CD8-positive, alpha-beta memory T cell (primary cell): ENCODE measurements around the gene MYO6. TPM values are rescaled to one million over a fixed set of nuclear protein-coding genes. Genes with fewer than 3 reads are reported as not detected.

Source experiments
- CTCF ChIA-PET: fragments of 350-600 bp; sonication (Branson Sonifier 250); formaldehyde crosslinking; loops from one replicate; lab custom pipeline; 2021; ENCODE audit warnings: antibody characterized with exemption; lab: Charles Lee
- POLR2A ChIA-PET: fragments of 350-600 bp; sonication (Branson Sonifier 250); formaldehyde crosslinking; loops from one replicate; lab custom pipeline; 2021; ENCODE audit warnings: antibody characterized with exemption; lab: Charles Lee
- DNase-seq, 5 donors: peaks; one replicate each; pipeline versions ENCODE4 v3.0.0 to v3.0.0-alpha.2; 2020 to 2022; ENCODE audit warnings: mixed read lengths in 1 of 5
- H3K27ac ChIP-seq: one replicate; pipeline ENCODE4 v1.7.0; 2013; ENCODE audit warnings: low read depth, mild to moderate bottlenecking, low read length, moderate library complexity
- H3K27me3 ChIP-seq: 2 replicates; pipeline ENCODE4 v1.7.0; 2013; ENCODE audit warnings: low read length, mild to moderate bottlenecking; ENCODE audit not compliant: insufficient read depth, poor library complexity, severe bottlenecking
- H3K36me3 ChIP-seq: 2 replicates; pipeline ENCODE4 v1.7.0; 2013; ENCODE audit warnings: mild to moderate bottlenecking, low read length, moderate library complexity; ENCODE audit not compliant: insufficient read depth
- H3K4me1 ChIP-seq: 2 replicates; pipeline ENCODE4 v1.7.0; 2013; ENCODE audit warnings: mild to moderate bottlenecking, low read length, moderate library complexity; ENCODE audit not compliant: insufficient read depth
- H3K4me3 ChIP-seq: 2 replicates; pipeline ENCODE4 v1.7.0; 2013; ENCODE audit warnings: mild to moderate bottlenecking, low read length
- H3K9me3 ChIP-seq: 2 replicates; pipeline ENCODE4 v1.7.0; 2013; ENCODE audit warnings: mild to moderate bottlenecking, low read length
- H3K27ac Mint-ChIP-seq, 8 donors: one replicate each; pipeline ENCODE4 v1.8.0; 2020 to 2021; ENCODE audit warnings: mixed read lengths in 8 of 8, mild to moderate bottlenecking in 6 of 8, inconsistent platforms in 3 of 8, moderate library complexity in 3 of 8
- H3K27me3 Mint-ChIP-seq, 2 donors: one replicate each; pipeline ENCODE4 v1.8.0; 2020 to 2021; ENCODE audit warnings: mixed read lengths in 2 of 2, mild to moderate bottlenecking in 1 of 2, moderate library complexity in 1 of 2
- H3K36me3 Mint-ChIP-seq, 3 donors: one replicate each; pipeline ENCODE4 v1.8.0; 2020 to 2021; ENCODE audit warnings: mixed read lengths in 3 of 3, inconsistent platforms in 1 of 3, mild to moderate bottlenecking in 1 of 3
- H3K4me1 Mint-ChIP-seq, 3 donors: one replicate each; pipeline ENCODE4 v1.8.0; 2020 to 2021; ENCODE audit warnings: mixed read lengths in 3 of 3, inconsistent platforms in 1 of 3, mild to moderate bottlenecking in 1 of 3
- H3K4me3 Mint-ChIP-seq, 7 donors: one replicate each; pipeline ENCODE4 v1.8.0; 2020 to 2021; ENCODE audit warnings: mixed read lengths in 7 of 7, mild to moderate bottlenecking in 6 of 7, moderate library complexity in 4 of 7, inconsistent platforms in 2 of 7
- H3K9me3 Mint-ChIP-seq, 5 donors: one replicate each; pipeline ENCODE4 v1.8.0; 2020 to 2022; ENCODE audit warnings: mixed read lengths in 5 of 5, mild to moderate bottlenecking in 3 of 5, moderate library complexity in 2 of 5, inconsistent platforms in 1 of 5
- polyA plus RNA-seq: library from polyadenylated mRNA; unstranded; fragments of 300-500 nt; fragmentation: Illumina TruSeq; gene quantifications from one replicate; pipeline ENCODE4 v1.2.3, GENCODE V29; 2021
- total RNA-seq, 2 experiments: library from RNA; stranded (reverse); gene quantifications; one replicate each; pipeline ENCODE4 v1.2.3, GENCODE V29; 2021

The MYO6 gene
- total and polyA plus RNA-seq, 3 experiments from 2014 or later: 5.4 to 6.5 (median 5.8) TPM

GRCh38 chr6:75834447-75834846 lies 85.4 kb downstream of the MYO6 start:
- ChIA-PET POLR2A (no interaction called here), CTCF (no interaction called here)
- no peaks in the 10 kb centered on the region for H3K27me3 Mint-ChIP-seq

GRCh38 chr6:75842191-75842590 lies 93.2 kb downstream of the MYO6 start:
- H3K27me3 Mint-ChIP-seq: no peaks in the 10 kb centered on the region
- H3K4me1 Mint-ChIP-seq: no peaks in the 10 kb centered on the region
- H3K9me3 Mint-ChIP-seq: no peaks in the 10 kb centered on the region
- no peak overlapping the region for H3K27ac Mint-ChIP-seq
- Histone ChIP-seq H3K27me3 (no peaks in the 10 kb centered on the region), H3K4me1 (no peaks in the 10 kb centered on the region), H3K9me3 (no peaks in the 10 kb centered on the region), H3K4me3 (no peak overlapping the region), H3K27ac (no peak overlapping the region), H3K36me3 (no peaks in the 10 kb centered on the region)
- H3K36me3 Mint-ChIP-seq: peaks cover 4 to 18% (median 6%) of the 10 kb centered on the region in 3 donors
- CTCF ChIA-PET: no interaction called here
- POLR2A ChIA-PET: no interaction called here
- no peak for DNase-seq
- H3K4me3 Mint-ChIP-seq: no peak overlapping the region

More at GRCh38 chr6:75834447-75834846, 85.4 kb downstream of the MYO6 start:
- Histone ChIP-seq H3K36me3 (no peaks in the 10 kb centered on the region), H3K4me3 (no peak overlapping the region), H3K4me1 (no peaks in the 10 kb centered on the region), H3K9me3 (no peaks in the 10 kb centered on the region), H3K27me3 (no peaks in the 10 kb centered on the region), H3K27ac (no peak overlapping the region)
- Mint-ChIP-seq H3K9me3 (no peaks in the 10 kb centered on the region), H3K27ac (no peak overlapping the region), H3K4me1 (no peaks in the 10 kb centered on the region), H3K36me3 (peaks cover 11 to 26% (median 12%) of the 10 kb centered on the region in 3 donors), H3K4me3 (no peak overlapping the region)
- no peak for DNase-seq

GRCh38 chr6:75842732-75843131 lies 93.7 kb downstream of the MYO6 start:
- Histone ChIP-seq H3K36me3 (no peaks in the 10 kb centered on the region), H3K4me3 (no peak overlapping the region), H3K27me3 (no peaks in the 10 kb centered on the region), H3K27ac (no peak overlapping the region), H3K4me1 (no peaks in the 10 kb centered on the region), H3K9me3 (no peaks in the 10 kb centered on the region)
- CTCF ChIA-PET: no interaction called here
- Mint-ChIP-seq H3K27ac (peak overlapping the region in 1 of 8 donors; percentile 17), H3K4me3 (no peak overlapping the region), H3K4me1 (no peaks in the 10 kb centered on the region), H3K27me3 (no peaks in the 10 kb centered on the region), H3K9me3 (no peaks in the 10 kb centered on the region), H3K36me3 (peaks cover 4 to 15% (median 6%) of the 10 kb centered on the region in 3 donors)
- POLR2A ChIA-PET: no interaction called here
- DNase-seq: no peak

GRCh38 chr6:75843396-75843795 lies 94.4 kb downstream of the MYO6 start:
- Mint-ChIP-seq H3K9me3 (no peaks in the 10 kb centered on the region), H3K36me3 (peaks cover 3 to 14% (median 6%) of the 10 kb centered on the region in 3 donors), H3K4me1 (no peaks in the 10 kb centered on the region), H3K27ac (no peak overlapping the region), H3K4me3 (no peak overlapping the region), H3K27me3 (no peaks in the 10 kb centered on the region)
- no peak overlapping the region for H3K4me3 ChIP-seq
- no peak overlapping the region for H3K27ac ChIP-seq
- H3K27me3 ChIP-seq: no peaks in the 10 kb centered on the region
- ChIA-PET POLR2A (no interaction called here), CTCF (no interaction called here)
- no peak for DNase-seq
- H3K4me1 ChIP-seq: no peaks in the 10 kb centered on the region
- no peaks in the 10 kb centered on the region for H3K36me3 ChIP-seq
- no peaks in the 10 kb centered on the region for H3K9me3 ChIP-seq

- Mint-ChIP-seq H3K4me3 (no peak overlapping the region), H3K36me3 (no peaks in the 10 kb centered on the region), H3K27me3 (no peaks in the 10 kb centered on the region), H3K4me1 (no peaks in the 10 kb centered on the region), H3K9me3 (no peaks in the 10 kb centered on the region), H3K27ac (no peak overlapping the region)
- Histone ChIP-seq H3K27ac (no peak overlapping the region), H3K4me1 (no peaks in the 10 kb centered on the region), H3K9me3 (no peaks in the 10 kb centered on the region), H3K4me3 (no peak overlapping the region), H3K36me3 (no peaks in the 10 kb centered on the region), H3K27me3 (no peaks in the 10 kb centered on the region)
- POLR2A ChIA-PET: no interaction called here
- CTCF ChIA-PET: no interaction called here
- no peak for DNase-seq
Measured at GRCh38 chr6:75848274-75848673, 99.2 kb downstream of the MYO6 start.

DNA sequence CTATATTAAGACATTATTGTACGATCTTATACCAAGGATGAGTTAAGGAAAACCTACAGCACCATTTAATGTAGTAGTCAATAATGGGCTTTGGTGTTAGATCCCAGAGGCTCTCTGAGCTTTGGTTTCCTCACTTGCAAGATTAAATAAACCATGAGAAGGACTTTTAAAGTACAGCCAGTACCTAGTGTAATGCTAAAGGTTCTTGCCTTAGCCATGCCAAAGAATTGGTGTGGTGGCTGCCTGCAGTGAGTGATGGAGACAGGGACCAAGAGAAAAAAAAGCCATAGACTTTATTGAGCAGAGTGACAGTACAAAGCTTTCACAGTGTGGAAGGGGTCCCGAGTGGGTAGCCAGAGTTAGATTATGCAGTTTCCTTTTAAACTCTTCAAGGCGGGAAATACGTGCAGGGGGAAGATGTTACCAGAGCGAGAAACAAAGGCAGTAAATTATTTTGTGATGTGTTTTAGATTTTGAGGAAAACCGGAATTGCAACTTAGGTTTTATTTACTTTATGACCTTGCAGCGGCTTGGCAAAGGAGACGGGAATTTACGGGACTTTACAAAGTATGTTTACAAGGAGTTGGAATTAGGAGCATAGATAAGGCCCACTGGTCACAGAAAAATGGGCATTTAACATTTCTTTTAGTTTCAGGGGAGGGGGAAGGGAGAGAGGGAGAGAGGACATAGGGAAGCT lies 100.4 kb downstream of the MYO6 start:
- ChIA-PET POLR2A (no interaction called here), CTCF (no interaction called here)
- Mint-ChIP-seq H3K4me1 (no peaks in the 10 kb centered on the region), H3K27ac (no peak overlapping the region), H3K27me3 (no peaks in the 10 kb centered on the region), H3K4me3 (peak overlapping the region in 1 of 7 donors; percentile 37), H3K36me3 (no peaks in the 10 kb centered on the region), H3K9me3 (no peaks in the 10 kb centered on the region)
- Histone ChIP-seq H3K4me3 (no peak overlapping the region), H3K9me3 (no peaks in the 10 kb centered on the region), H3K27me3 (no peaks in the 10 kb centered on the region), H3K36me3 (no peaks in the 10 kb centered on the region), H3K27ac (no peak overlapping the region), H3K4me1 (no peaks in the 10 kb centered on the region)
- DNase-seq: no peak

DNA sequence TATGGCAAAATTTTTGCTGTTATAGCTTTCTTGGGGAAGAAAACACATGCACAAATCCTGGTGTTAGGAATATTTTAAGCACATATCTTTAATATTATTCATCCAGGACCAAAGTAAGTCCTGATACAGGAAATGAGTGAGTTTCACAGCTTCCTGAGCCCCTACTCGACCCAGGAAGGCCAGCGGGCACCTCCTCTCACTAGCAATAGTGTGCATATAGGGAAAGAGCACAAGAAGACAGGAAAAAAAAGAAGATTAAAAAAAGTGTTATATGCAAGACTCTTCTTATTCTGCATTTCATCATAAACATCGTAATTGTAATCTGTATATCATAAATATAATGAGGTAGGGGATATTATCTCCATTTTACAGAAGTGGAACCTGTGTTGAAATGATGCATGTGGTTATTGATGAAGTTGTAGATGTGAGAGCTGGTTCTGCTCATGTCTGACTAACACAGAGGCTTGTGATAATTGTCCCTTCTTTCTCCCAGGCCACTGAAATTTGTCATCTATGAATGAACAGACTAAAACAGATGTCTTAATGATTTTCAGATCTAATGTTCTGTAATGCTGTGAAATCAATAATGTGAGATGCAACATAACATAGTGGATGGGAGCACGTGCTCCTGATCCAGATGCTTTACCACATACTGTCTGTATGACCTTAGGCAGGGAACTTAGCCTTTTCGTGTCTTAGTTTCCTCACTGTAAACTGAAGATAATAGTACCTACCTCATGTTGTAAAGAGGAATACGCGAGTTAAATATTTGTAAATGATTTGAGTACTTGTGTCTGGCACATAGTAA lies 101.2 kb downstream of the MYO6 start:
- H3K27me3 Mint-ChIP-seq: no peaks in the 10 kb centered on the region
- Histone ChIP-seq H3K36me3 (no peaks in the 10 kb centered on the region), H3K27ac (no peak overlapping the region), H3K9me3 (no peaks in the 10 kb centered on the region), H3K4me1 (no peaks in the 10 kb centered on the region), H3K4me3 (no peak overlapping the region), H3K27me3 (no peaks in the 10 kb centered on the region)
- H3K36me3 Mint-ChIP-seq: no peaks in the 10 kb centered on the region
- H3K27ac Mint-ChIP-seq: no peak overlapping the region
- DNase-seq: no peak
- no peak overlapping the region for H3K4me3 Mint-ChIP-seq
- no peaks in the 10 kb centered on the region for H3K4me1 Mint-ChIP-seq
- no peaks in the 10 kb centered on the region for H3K9me3 Mint-ChIP-seq
- POLR2A ChIA-PET: no interaction called here
- CTCF ChIA-PET: no interaction called here

GRCh38 chr6:75852721-75853120 lies 103.7 kb downstream of the MYO6 start:
- no peaks in the 10 kb centered on the region for H3K4me1 Mint-ChIP-seq
- ChIA-PET POLR2A (no interaction called here), CTCF (no interaction called here)
- Histone ChIP-seq H3K27me3 (no peaks in the 10 kb centered on the region), H3K27ac (no peak overlapping the region), H3K9me3 (no peaks in the 10 kb centered on the region), H3K4me1 (no peaks in the 10 kb centered on the region), H3K4me3 (no peak overlapping the region), H3K36me3 (no peaks in the 10 kb centered on the region)
- H3K9me3 Mint-ChIP-seq: no peaks in the 10 kb centered on the region
- H3K4me3 Mint-ChIP-seq: no peak overlapping the region
- H3K27me3 Mint-ChIP-seq: no peaks in the 10 kb centered on the region
- no peak overlapping the region for H3K27ac Mint-ChIP-seq
- peaks cover 0 to 6% (median 0%) of the 10 kb centered on the region in 3 donors for H3K36me3 Mint-ChIP-seq
- no peak for DNase-seq
